HUES6 (cell line): ENCODE measurements around the gene BHLHE41.

Experiments used
- H3K27ac ChIP-seq: 2 replicates; pipeline ENCODE4 v1.7.0; 2013; ENCODE audit warnings: low read depth, mild to moderate bottlenecking, low read length, inconsistent platforms
- H3K27me3 ChIP-seq: 2 replicates; pipeline ENCODE4 v1.6.1; 2013; ENCODE audit warnings: low read length; ENCODE audit not compliant: control insufficient read depth, insufficient read depth
- H3K36me3 ChIP-seq: 2 replicates; pipeline ENCODE4 v1.6.1; 2013; ENCODE audit warnings: low read length; ENCODE audit not compliant: control insufficient read depth, insufficient read depth
- H3K4me1 ChIP-seq: 2 replicates; pipeline ENCODE4 v1.6.1; 2013; ENCODE audit warnings: low read length; ENCODE audit not compliant: control insufficient read depth, insufficient read depth
- H3K4me3 ChIP-seq: 2 replicates; pipeline ENCODE4 v1.5.1; 2013; ENCODE audit warnings: low read depth, low read length
- H3K9ac ChIP-seq: one replicate; pipeline ENCODE4 v1.6.1; 2013; ENCODE audit warnings: mild to moderate bottlenecking, low read length
- H3K9me3 ChIP-seq: 2 replicates; pipeline ENCODE4 v1.6.1; 2013; ENCODE audit warnings: low read depth, low read length; ENCODE audit not compliant: control insufficient read depth, insufficient read depth

BHLHE41 gene

DNA sequence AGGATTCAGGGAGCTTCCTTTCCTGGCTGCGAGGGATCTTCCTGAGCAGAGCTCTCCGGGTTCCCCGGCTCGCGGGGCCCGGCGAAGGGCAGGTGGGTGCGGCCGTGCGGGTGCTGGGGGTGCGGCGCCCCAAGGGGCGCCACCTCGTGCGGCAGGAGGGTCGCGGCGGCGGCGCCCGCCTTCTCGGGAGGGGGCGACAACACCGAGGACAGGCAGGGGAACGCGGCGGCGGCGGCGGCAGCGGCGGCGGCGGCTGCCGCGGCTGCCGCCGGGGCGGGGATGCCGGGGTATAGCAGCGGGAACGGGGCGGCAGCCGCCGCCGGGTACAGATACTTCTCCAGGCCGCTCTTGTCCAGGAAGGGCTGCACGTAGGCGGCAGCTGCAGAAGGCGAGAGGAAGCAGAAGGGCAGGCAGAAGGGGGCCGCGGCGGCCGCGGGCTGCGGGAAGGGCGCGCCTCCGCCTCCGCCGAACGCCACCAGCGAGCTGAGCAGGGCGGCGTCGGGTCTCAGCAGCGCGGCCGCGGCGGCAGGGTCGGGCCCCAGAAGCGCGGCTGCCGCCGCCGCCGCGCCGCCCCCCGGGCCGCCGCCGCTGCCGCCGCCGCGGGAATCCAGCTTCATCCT, 2.7 kb downstream of the BHLHE41 start:
- H3K27ac ChIP-seq, result no peak overlapping the region
- peaks cover 20% of the 10 kb centered on the region for H3K4me1 ChIP-seq
- H3K9me3 ChIP-seq, result no peaks in the 10 kb centered on the region
- H3K27me3 ChIP-seq, result peaks cover 79% of the 10 kb centered on the region
- H3K36me3 ChIP-seq, result no peaks in the 10 kb centered on the region
- peak overlapping the region; percentile 69 for H3K4me3 ChIP-seq
- H3K9ac ChIP-seq, result no peak overlapping the region

DNA sequence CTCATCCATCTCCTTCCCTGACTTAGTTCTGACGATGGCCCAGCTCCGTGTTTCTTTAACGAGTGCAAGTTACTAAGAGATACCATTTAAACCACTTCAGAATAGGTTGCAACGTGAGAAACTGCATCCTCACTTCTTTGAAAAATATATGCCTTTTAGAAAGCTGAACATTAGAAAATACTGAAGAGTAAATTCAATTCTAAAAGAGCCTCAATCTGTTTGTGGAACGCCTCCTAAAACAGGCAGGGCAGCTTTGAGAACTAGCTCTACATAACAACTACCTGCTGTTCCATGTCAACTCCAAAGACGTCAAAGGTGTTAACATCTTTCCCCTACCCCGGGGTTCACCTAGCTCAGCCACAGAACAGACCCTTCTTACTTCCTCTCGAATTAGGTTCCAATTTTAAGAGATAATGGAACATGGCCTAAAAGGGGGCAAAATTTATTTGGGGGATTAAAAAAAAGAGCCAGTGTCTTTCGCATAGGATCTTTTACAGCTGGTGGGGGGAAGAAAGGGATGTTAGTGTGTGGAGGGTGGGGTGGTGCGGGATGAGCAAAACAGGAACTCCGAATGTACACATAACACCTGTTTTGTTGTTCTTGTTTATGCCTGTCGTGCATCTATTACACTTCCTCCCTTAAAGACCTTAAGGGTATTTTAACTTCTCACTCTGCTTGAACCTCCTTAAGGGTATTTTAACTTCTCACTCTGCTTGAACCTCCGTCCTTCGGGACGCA, 3.3 kb downstream of the BHLHE41 start:
- peaks cover 22% of the 10 kb centered on the region for H3K4me1 ChIP-seq
- H3K27ac ChIP-seq, result no peak overlapping the region
- no peaks in the 10 kb centered on the region for H3K9me3 ChIP-seq
- no peak overlapping the region for H3K9ac ChIP-seq
- peaks cover 76% of the 10 kb centered on the region for H3K27me3 ChIP-seq
- H3K36me3 ChIP-seq, result no peaks in the 10 kb centered on the region
- H3K4me3 ChIP-seq, result peak overlapping the region; percentile 69

DNA sequence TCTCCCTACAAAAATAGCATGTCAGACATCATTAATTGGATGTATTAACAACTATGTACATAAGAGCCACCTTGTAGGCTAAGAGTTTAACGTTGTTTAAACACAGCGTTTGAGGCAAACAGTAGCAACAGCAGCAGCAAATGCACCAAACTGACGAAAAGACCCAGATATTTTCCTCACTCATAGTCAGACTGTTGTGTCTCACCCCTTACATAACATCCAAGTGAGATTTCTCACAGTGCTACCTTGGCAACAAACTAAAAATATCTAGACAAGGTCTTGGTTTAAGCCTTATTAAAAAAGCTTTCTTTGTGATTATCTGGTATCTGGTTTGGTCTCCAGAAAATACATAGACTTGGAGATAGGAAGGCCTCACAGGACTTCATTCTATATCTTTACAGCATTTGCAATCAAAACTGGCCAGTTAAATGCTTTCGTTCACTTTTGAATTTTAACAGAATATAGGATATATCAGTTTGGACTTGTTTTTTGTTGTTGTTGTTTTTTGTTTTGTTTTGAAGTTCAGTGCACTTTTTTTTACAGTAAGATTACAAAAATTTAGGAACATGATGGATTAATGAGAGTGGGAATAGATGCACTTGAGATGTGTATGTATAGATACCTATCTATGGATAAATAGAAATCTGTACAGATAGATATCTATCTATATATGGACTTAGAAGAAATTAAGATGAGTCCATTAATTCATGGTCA, 4.1 kb downstream of the BHLHE41 start:
- H3K27me3 ChIP-seq, result peaks cover 75% of the 10 kb centered on the region
- no peak overlapping the region for H3K4me3 ChIP-seq
- no peak overlapping the region for H3K27ac ChIP-seq
- no peaks in the 10 kb centered on the region for H3K36me3 ChIP-seq
- no peaks in the 10 kb centered on the region for H3K9me3 ChIP-seq
- no peak overlapping the region for H3K9ac ChIP-seq
- H3K4me1 ChIP-seq, result peaks cover 28% of the 10 kb centered on the region

DNA sequence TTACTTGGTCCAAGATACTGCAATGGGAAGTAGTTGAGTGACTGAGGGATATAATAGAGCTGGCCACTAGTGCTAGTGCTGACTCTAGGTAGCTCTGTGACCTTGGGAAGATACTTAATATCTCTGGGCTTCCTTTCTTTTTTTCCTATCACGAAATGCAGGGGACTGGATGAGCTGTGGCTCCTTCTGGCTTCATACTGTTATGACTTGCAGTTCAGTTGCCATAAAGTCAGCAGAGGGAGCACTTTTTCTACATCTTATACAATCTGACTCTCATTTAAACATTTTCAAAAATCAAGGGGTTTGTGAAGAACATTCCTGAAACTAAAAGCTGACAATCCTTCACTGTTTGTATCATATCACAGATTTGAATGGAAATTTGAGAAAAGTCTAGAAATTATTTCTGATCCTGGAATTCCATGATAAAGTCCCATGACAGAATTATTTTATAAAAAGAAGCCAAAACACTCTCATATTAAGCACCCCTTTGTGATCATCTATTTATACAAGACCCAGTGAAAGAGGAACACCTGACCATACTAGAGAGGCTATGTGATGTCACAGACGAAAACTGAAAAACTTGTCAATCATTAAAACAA, 5.3 kb downstream of the BHLHE41 start:
- peaks cover 35% of the 10 kb centered on the region for H3K4me1 ChIP-seq
- H3K9me3 ChIP-seq, result no peaks in the 10 kb centered on the region
- H3K27me3 ChIP-seq, result peaks cover 77% of the 10 kb centered on the region
- H3K36me3 ChIP-seq, result no peaks in the 10 kb centered on the region
- no peak overlapping the region for H3K4me3 ChIP-seq
- no peak overlapping the region for H3K27ac ChIP-seq
- no peak overlapping the region for H3K9ac ChIP-seq

DNA sequence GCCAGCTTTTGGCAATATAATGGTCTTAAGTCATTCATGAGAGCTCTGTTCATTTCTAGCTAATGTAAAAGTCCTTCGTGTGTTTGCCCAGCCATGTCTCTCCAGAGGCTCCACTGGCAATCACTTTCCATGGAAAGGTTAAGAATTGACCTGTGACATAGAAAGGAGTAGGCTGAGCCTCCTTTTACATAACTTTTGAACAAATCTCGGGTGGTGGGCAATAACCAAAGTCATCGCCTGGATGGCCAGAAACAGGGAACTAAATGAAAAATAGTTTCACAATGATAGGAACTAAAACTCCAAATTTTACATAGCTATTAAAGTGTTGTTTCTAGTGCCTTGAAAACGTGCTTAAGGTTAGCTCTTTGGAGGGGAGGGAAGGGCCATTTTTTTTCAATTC, 6.5 kb downstream of the BHLHE41 start:
- Histone ChIP-seq H3K27ac (no peak overlapping the region), H3K4me1 (peaks cover 36% of the 10 kb centered on the region), H3K9ac (no peak overlapping the region), H3K27me3 (peaks cover 66% of the 10 kb centered on the region), H3K36me3 (no peaks in the 10 kb centered on the region), H3K4me3 (no peak overlapping the region), H3K9me3 (no peaks in the 10 kb centered on the region)

DNA sequence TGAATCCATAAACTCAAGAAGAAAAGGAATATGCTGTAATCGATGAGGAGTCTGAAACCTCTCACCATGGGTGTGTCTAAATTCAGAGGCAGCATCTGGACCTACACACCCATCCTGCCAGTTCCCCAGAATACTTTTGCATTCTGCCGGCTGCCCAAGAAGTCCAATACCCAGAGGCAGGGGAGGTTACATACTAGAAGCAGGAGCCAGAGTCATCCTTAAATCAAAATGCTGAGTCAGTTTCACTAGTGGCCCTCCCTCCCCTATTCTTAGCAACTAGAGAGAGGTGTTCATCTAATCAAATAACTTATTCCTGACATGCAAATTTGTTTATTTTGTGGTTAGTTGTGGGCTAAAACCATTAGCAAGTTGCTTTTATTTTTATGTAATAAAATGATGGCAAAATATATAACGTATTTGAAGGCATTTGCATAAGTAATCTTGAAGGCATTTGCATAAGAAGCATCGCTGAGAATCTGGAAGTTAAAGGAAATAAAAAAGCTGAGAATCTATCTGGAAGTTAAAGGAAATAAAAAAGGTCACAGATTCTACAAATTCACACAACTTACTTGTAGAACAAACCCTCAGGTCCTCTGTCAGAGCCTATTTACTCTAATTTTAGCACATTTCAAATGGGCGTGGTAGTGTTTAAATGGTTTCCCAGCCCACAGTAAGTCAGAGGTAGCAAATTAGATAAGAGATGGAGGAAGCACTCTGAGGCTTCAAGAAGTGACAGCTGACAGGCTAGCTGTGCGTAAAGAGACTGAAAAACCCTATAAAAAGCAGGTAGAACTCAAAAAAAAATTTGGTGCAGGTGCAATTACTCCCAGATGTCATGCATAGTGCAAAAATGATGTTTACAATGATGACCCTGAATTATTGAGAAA, 7.8 kb downstream of the BHLHE41 start:
- Histone ChIP-seq H3K27ac (no peak overlapping the region), H3K36me3 (no peaks in the 10 kb centered on the region), H3K4me1 (peaks cover 44% of the 10 kb centered on the region), H3K9me3 (no peaks in the 10 kb centered on the region), H3K27me3 (peaks cover 54% of the 10 kb centered on the region), H3K4me3 (no peak overlapping the region), H3K9ac (no peak overlapping the region)

DNA sequence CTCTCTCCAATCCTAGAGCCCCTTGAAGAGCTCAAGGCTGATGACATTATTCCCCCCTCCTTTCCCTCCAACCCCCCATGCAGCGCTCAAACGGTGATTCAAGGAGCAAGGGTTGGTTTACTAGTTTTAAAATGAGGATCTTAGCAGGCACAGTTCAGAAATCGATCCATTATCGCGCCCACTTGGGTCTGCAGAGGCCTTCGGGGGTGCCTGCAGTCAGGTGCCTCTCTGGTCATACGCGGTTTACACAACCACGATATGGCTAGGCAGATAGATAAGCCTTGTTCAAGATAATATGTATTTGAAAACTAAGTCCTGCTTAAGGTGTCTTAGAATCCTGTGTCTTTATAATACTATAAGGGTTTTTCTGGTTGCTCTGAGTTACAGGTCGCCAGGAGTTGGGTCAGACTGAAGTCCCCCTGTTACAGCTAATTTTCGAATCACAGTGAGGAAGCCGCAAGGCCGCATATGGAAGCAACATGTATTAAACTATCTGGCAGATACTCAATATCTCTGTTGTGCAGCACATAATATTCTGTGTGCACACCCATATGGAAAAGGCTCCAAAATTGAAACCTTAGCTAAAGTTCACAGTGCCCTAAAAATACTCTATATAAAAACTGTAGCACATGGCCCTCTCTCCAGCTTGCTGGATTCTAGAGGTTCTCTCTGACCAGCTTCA, 10.0 kb downstream of the BHLHE41 start:
- Histone ChIP-seq H3K4me1 (peaks cover 55% of the 10 kb centered on the region), H3K36me3 (no peaks in the 10 kb centered on the region), H3K9ac (peak overlapping the region; percentile 20), H3K27me3 (peaks cover 32% of the 10 kb centered on the region), H3K4me3 (peak overlapping the region; percentile 66), H3K9me3 (no peaks in the 10 kb centered on the region), H3K27ac (no peak overlapping the region)

DNA sequence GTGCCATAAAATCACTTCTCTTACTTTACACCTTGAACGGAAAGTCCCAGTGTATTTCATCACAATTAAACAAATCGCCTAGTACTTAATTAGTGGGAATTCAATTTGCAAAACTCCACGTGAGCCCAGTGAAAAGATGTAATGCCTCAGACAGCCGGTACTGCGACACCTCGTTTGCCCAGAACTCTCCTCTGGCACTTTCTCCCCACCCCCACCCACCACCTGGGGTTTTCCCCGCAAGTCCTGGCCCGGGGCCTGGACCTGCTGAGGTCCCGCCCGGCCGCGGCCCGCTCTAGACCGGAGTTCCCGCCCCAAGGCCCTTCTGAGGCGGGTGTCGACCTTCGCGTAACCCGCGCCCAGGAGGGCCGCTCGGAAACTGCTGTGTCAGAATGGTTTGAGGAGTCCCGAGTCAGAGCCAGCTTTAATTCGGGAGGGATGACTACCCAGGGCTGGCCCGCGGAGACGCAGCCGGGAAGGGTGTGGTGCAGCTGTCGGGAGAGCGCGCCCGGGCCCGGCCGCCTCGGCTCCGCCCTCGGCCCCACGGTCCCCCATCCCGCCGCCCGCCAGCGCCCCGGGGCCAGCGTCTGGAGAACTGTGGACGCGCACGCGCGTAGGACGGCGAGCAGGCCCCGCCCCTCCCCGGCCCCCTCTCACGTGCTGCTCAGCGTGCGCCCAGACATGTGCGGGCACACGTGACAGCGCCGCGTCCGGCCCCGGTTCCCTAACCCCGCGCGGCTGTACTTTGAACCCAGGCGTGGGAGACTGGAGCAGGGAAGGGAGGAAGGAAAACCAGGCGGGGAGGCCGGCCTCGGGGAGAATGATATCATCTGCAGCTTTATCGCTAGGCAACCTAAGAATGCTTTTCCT, 10.8 kb downstream of the BHLHE41 start:
- Histone ChIP-seq H3K4me3 (peak overlapping the region; percentile 66), H3K9me3 (no peaks in the 10 kb centered on the region), H3K36me3 (no peaks in the 10 kb centered on the region), H3K27ac (peak overlapping the region; percentile 91), H3K27me3 (peaks cover 25% of the 10 kb centered on the region), H3K9ac (peak overlapping the region; percentile 83), H3K4me1 (peaks cover 62% of the 10 kb centered on the region)

DNA sequence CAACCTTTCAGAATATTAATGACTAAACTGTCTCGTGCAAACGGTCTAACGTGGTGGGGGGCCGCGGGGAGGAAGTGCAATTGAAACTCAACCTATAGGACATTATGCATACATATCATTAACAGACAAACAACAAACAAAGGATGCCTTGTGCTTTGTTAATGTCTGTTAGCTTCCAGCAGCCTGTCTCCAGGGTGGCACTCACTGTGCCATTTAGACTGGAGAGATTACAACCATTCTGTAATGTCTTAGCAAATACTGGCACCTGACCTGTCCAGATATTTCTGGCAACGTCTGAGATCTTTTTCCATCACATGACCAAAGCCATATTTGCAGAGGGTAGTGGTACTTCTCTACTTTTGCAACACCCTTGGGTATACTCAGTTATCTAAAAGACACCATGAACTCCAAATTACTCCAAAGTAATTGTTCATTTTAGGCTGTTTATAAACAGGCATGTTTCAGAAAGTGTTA, 11.6 kb downstream of the BHLHE41 start:
- Histone ChIP-seq H3K9me3 (no peaks in the 10 kb centered on the region), H3K9ac (peak overlapping the region; percentile 83), H3K27me3 (peaks cover 23% of the 10 kb centered on the region), H3K4me1 (peaks cover 65% of the 10 kb centered on the region), H3K27ac (peak overlapping the region; percentile 91; the same call in 1 of the 2 replicates), H3K36me3 (no peaks in the 10 kb centered on the region), H3K4me3 (peak overlapping the region; percentile 66)
